GM12878 (cell line): ENCODE data around the gene ZBTB7B. TPM values are rescaled to one million over a fixed set of nuclear protein-coding genes. Genes with fewer than 3 reads are reported as not detected.

Source experiments
- ASH2L ChIP-seq: fragments of 300-600, 200-600 bp; sonication (generic); IDR thresholded peaks from 2 replicates; pipeline ENCODE4 v1.6.1; 2017; ENCODE audit warnings: low read depth, mild to moderate bottlenecking, borderline replicate concordance
- CBFB ChIP-seq: IDR thresholded peaks from 2 replicates; pipeline ENCODE4 v1.6.1; 2016; ENCODE audit warnings: antibody characterized with exemption, low read depth
- CHD4 ChIP-seq: fragments of 200-600 bp; sonication (generic); IDR thresholded peaks from 2 replicates; pipeline ENCODE4 v1.6.1; 2016; ENCODE audit warnings: mild to moderate bottlenecking
- KAT2A ChIP-seq: conservative IDR thresholded peaks from 2 replicates; pipeline ENCODE4 v1.6.1; 2011; ENCODE audit warnings: low read depth, low read length; ENCODE audit not compliant: control insufficient read depth
- NFIC ChIP-seq: IDR thresholded peaks from 2 replicates; pipeline ENCODE4 v1.6.1; 2012; ENCODE audit warnings: low read depth, mild to moderate bottlenecking, inconsistent platforms, low read length, moderate library complexity
- NR2F1 ChIP-seq: fragments of 450-650 bp; conservative IDR thresholded peaks from 2 replicates; pipeline ENCODE4 v1.6.1; 2017; ENCODE audit warnings: mild to moderate bottlenecking
- RELB ChIP-seq: fragments of 450-650 bp; IDR thresholded peaks from 2 replicates; pipeline ENCODE4 v1.6.1; 2017; ENCODE audit warnings: low read depth, mild to moderate bottlenecking, moderate library complexity
- TCF3 ChIP-seq: IDR thresholded peaks from 2 replicates; pipeline ENCODE4 v1.6.1; 2012; ENCODE audit warnings: low read depth, mild to moderate bottlenecking, low read length, borderline replicate concordance; ENCODE audit not compliant: insufficient read depth
- YY1 ChIP-seq: IDR thresholded peaks from 2 replicates; pipeline ENCODE4 v1.6.1; 2011; ENCODE audit warnings: low read depth, mild to moderate bottlenecking, low read length
- ZNF384 ChIP-seq: IDR thresholded peaks from 2 replicates; pipeline ENCODE4 v1.6.1; 2012; ENCODE audit warnings: low read depth, mild to moderate bottlenecking, low read length, improper control_type of control experiment, borderline replicate concordance
- polyA plus RNA-seq, 11 experiments: library from polyadenylated mRNA; depleted of rRNA in 4 of 11; unstranded in 6 of 11; stranded (reverse) in 5 of 11; fragments of >200 nt; fragmentation: Nextera tagmentation in 4 of 11; fragmentation: Illumina TruSeq in 1 of 11; extraction: Ambion mirVana in 4 of 11; extraction: Trizol in 1 of 11; gene quantifications; 1 replicate in 1 of 11; 2 replicates in 10 of 11; pipeline versions ENCODE4 v1.2.1 to v1.2.3, GENCODE V29; 2011 to 2016; ENCODE audit warnings: inconsistent platforms in 2 of 11, missing spikeins in 2 of 11, low read depth in 1 of 11
- total RNA-seq, 4 experiments: library from RNA; depleted of rRNA in 3 of 4; stranded (reverse); fragments of >200 nt in 3 of 4; fragmentation: Illumina TruSeq in 1 of 4; extraction: Trizol in 1 of 4; gene quantifications; 2 replicates each; pipeline versions ENCODE4 v1.2.1 to v1.2.3, GENCODE V29; 2013 to 2021
- TF ChIP-seq, protein P1 (sequence below): fragments of 450-650 bp; formaldehyde crosslinking; IDR thresholded peaks from 2 replicates; pipeline ENCODE4 v1.4.0; 2020; ENCODE audit warnings: mild to moderate bottlenecking, moderate library complexity
- TF ChIP-seq, protein P2 (sequence below): fragments of 450-650 bp; IDR thresholded peaks from 2 replicates; pipeline ENCODE4 v1.6.1; 2018; ENCODE audit warnings: mild to moderate bottlenecking, low read depth, moderate library complexity; ENCODE audit not compliant: partially characterized antibody
- TF ChIP-seq, protein P3 (sequence below): fragments of 150-350 bp; IDR thresholded peaks from 2 replicates; pipeline ENCODE4 v1.6.1; 2016; ENCODE audit warnings: low read depth, low read length
- TF ChIP-seq, protein P4 (sequence below): fragments of 450-650 bp; conservative IDR thresholded peaks from 2 replicates; pipeline ENCODE4 v1.6.1; 2017; ENCODE audit warnings: mild to moderate bottlenecking, moderate library complexity

ZBTB7B gene
- total and polyA plus RNA-seq, 10 of the 15 experiments (the other 5 are each of a cell fraction or from before 2014, with no cell fraction given) = 0.11 to 44.9 (median 11.3) TPM

DNA sequence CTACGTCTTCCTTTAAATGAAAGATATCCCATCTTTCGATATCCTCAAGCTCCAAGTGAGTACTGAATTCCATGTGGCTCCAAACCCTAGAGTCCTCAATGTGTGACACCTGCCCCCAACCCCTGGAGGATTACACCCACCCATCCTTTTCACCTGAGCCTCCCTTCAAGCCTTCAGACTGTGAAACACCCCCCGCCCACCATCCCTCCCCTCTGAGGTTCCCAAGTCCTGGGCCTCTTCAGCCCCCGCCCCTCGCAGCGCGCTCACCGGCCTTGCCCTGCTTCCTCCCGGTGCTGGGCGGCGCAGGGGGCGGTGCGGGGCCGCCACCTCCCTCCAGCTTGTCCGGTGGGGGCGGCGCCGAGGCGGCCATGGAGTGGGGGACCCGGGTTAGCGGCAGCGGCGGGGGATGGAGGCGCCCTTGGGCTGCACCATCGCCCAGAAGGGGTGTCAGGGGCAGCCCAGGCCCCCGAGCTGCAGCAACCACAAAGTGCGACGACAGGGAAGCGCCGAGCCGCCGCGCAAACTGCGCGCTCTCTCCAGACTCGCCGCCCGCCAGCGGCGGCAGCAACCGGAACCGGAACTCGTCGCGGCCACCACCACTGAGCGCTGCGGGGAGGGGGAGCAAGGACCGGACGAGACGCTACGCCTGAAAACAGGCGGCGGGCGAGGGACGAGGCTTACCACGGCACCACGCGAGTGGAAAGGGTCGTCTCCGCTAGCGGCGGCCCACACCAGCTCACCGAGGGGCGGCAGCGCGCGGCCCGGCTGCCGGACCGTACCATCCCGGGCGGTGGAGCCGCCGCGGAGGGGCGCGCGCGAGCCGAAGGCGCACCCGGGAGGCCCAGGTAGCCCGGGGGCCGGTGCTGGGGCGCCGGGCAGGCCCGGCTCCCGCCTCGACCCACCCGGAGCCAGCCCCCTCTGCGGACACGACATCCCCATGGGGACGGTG, 41.1 kb upstream of the ZBTB7B start, which contains the start of gene PYGO2 (continued):
- TF ChIP-seq, protein P1, sequence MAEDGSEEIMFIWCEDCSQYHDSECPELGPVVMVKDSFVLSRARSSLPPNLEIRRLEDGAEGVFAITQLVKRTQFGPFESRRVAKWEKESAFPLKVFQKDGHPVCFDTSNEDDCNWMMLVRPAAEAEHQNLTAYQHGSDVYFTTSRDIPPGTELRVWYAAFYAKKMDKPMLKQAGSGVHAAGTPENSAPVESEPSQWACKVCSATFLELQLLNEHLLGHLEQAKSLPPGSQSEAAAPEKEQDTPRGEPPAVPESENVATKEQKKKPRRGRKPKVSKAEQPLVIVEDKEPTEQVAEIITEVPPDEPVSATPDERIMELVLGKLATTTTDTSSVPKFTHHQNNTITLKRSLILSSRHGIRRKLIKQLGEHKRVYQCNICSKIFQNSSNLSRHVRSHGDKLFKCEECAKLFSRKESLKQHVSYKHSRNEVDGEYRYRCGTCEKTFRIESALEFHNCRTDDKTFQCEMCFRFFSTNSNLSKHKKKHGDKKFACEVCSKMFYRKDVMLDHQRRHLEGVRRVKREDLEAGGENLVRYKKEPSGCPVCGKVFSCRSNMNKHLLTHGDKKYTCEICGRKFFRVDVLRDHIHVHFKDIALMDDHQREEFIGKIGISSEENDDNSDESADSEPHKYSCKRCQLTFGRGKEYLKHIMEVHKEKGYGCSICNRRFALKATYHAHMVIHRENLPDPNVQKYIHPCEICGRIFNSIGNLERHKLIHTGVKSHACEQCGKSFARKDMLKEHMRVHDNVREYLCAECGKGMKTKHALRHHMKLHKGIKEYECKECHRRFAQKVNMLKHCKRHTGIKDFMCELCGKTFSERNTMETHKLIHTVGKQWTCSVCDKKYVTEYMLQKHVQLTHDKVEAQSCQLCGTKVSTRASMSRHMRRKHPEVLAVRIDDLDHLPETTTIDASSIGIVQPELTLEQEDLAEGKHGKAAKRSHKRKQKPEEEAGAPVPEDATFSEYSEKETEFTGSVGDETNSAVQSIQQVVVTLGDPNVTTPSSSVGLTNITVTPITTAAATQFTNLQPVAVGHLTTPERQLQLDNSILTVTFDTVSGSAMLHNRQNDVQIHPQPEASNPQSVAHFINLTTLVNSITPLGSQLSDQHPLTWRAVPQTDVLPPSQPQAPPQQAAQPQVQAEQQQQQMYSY = no peak
- no peak for TF ChIP-seq KAT2A
- TF ChIP-seq, protein P2, sequence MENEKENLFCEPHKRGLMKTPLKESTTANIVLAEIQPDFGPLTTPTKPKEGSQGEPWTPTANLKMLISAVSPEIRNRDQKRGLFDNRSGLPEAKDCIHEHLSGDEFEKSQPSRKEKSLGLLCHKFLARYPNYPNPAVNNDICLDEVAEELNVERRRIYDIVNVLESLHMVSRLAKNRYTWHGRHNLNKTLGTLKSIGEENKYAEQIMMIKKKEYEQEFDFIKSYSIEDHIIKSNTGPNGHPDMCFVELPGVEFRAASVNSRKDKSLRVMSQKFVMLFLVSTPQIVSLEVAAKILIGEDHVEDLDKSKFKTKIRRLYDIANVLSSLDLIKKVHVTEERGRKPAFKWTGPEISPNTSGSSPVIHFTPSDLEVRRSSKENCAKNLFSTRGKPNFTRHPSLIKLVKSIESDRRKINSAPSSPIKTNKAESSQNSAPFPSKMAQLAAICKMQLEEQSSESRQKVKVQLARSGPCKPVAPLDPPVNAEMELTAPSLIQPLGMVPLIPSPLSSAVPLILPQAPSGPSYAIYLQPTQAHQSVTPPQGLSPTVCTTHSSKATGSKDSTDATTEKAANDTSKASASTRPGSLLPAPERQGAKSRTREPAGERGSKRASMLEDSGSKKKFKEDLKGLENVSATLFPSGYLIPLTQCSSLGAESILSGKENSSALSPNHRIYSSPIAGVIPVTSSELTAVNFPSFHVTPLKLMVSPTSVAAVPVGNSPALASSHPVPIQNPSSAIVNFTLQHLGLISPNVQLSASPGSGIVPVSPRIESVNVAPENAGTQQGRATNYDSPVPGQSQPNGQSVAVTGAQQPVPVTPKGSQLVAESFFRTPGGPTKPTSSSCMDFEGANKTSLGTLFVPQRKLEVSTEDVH = no peak
- TF ChIP-seq NR2F1 = peak; percentile 82; the same call in 1 of the 2 replicates
- TF ChIP-seq YY1 = peak; percentile 86
- peak; percentile 60; the same call in 1 of the 2 replicates for TF ChIP-seq ASH2L
- TF ChIP-seq, protein P3, sequence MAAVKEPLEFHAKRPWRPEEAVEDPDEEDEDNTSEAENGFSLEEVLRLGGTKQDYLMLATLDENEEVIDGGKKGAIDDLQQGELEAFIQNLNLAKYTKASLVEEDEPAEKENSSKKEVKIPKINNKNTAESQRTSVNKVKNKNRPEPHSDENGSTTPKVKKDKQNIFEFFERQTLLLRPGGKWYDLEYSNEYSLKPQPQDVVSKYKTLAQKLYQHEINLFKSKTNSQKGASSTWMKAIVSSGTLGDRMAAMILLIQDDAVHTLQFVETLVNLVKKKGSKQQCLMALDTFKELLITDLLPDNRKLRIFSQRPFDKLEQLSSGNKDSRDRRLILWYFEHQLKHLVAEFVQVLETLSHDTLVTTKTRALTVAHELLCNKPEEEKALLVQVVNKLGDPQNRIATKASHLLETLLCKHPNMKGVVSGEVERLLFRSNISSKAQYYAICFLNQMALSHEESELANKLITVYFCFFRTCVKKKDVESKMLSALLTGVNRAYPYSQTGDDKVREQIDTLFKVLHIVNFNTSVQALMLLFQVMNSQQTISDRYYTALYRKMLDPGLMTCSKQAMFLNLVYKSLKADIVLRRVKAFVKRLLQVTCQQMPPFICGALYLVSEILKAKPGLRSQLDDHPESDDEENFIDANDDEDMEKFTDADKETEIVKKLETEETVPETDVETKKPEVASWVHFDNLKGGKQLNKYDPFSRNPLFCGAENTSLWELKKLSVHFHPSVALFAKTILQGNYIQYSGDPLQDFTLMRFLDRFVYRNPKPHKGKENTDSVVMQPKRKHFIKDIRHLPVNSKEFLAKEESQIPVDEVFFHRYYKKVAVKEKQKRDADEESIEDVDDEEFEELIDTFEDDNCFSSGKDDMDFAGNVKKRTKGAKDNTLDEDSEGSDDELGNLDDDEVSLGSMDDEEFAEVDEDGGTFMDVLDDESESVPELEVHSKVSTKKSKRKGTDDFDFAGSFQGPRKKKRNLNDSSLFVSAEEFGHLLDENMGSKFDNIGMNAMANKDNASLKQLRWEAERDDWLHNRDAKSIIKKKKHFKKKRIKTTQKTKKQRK = no peak
- TF ChIP-seq, protein P4, sequence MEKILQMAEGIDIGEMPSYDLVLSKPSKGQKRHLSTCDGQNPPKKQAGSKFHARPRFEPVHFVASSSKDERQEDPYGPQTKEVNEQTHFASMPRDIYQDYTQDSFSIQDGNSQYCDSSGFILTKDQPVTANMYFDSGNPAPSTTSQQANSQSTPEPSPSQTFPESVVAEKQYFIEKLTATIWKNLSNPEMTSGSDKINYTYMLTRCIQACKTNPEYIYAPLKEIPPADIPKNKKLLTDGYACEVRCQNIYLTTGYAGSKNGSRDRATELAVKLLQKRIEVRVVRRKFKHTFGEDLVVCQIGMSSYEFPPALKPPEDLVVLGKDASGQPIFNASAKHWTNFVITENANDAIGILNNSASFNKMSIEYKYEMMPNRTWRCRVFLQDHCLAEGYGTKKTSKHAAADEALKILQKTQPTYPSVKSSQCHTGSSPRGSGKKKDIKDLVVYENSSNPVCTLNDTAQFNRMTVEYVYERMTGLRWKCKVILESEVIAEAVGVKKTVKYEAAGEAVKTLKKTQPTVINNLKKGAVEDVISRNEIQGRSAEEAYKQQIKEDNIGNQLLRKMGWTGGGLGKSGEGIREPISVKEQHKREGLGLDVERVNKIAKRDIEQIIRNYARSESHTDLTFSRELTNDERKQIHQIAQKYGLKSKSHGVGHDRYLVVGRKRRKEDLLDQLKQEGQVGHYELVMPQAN = peak; percentile 79
- no peak for TF ChIP-seq RELB
- TF ChIP-seq NFIC = no peak
- no peak for TF ChIP-seq CHD4
- TF ChIP-seq TCF3 = no peak
- TF ChIP-seq ZNF384 = no peak
- TF ChIP-seq CBFB = peak; percentile 52; the same call in 1 of the 2 replicates
